ENCODE measurements around the gene B3GNT9. TPM values are rescaled to one million over a fixed set of nuclear protein-coding genes. Genes with fewer than 3 reads are reported as not detected.
A peak's percentile ranks its signal among the peaks of the same experiment; 100 is the strongest.

The B3GNT9 gene
- total RNA-seq, 1 experiment from 2014 or later, result 11.5 TPM

DNA sequence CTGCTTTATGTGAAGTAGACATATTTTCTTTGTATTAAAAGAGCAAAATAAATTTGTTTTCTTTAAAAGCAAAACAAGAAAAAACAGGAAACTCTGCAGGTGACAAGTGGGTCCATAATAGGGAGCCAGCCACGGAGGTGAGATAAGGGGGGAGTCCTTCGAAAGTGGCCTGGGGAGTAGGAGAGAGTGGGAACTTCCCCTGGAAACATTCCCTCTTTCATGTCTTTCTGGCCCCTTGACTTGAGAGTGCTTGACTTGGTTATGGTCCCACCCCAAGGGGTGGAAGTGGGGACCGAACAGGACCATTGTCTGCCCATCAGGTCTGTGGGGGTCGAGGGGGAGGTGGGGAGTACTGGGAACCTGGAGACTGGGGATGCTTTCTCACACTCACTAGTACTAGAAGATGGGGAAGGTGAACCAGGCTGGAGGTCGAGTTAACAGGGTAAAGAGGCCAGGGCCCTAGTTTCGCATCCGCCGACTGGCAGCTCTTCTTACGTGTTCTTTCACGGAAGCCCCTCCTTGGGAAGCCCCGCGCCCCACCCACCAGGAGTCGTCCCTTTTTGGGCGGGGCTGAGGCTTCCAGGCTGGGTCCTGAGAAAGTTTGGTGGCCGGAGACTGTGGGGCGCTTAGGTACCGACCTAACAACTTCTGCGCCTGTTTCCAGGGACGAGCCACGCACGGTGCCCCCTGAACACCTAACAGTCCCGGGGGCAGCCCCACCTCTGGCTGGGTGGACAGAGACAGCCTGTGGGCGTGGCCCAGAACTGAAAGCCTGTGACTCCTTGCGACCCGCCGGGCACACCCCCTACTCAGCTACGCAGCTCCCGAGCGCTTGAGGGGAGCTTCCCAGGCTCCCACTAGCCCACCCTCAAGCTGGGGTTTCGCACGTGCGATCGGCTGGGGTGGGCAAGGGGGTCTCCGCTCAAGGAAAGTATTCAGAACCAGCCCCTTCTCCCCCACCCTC is 8.1 kb upstream of the B3GNT9 start:
- TSS peak; percentile 25 for BruUV-seq (replicated peaks)

DNA sequence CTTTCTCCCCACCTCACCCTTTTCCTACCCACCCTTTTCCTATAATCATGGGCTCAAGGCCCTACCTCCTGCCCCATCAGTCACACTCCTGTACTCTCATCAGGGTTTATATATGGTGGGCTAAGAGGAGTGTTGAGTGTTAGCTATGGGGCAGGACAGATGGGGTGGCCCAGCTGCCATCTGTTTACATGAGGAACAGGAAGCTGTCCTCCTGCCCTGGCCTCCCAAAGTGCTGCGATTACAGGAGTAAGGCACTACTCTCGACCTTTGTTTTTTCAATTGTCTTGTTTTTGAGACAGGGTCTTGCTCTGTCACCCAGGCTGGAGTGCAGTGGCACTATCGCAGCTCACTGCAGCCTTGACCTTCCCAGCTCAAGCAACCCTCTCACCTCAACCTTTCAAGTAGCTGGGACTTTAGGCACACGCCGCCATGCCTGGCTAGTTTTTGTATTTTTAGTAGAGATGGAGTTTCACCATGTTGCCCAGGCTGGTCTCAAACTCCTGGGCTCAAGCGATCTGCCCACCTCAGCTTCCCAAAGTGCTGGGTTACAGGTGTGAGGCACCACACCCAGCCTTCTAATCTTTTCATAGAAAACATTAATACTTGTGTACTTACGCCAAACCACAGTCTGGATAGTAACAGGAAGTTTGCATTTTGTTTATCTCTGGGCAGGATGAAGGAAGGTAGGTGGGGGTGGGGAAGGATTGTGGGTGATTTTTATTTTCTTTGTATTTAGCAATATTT is 7.3 kb upstream of the B3GNT9 start:
- CTCF ChIA-PET, result interaction anchor here (0.5 to 0.9 kb wide), 2 partner anchors 12 to 265 kb away, joined by 3 to 4 read pairs; partner anchors contain the start of gene NOL3
- Histone ChIP-seq H3K9me3 (ENCODE audit: low read depth, low read length, poor library complexity, severe bottlenecking) (no peaks in the 10 kb centered on the region), H3K27ac (ENCODE audit: low read depth, low read length, poor library complexity, severe bottlenecking) (no peak overlapping the region), H3K4me3 (ENCODE audit: low read depth, low read length, poor library complexity, severe bottlenecking) (no peak overlapping the region), H3K4me1 (ENCODE audit: insufficient read depth, low read length, poor library complexity, severe bottlenecking) (peaks cover 7% of the 10 kb centered on the region), H3K27me3 (replicated peaks; ENCODE audit: insufficient read depth, low read depth, low read length, poor library complexity) (no peaks in the 10 kb centered on the region), H3K36me3 (ENCODE audit: insufficient read depth, low read length, poor library complexity, severe bottlenecking) (no peaks in the 10 kb centered on the region)
- intact Hi-C loops (cut with micrococcal nuclease; ENCODE audit: unreplicated experiment), result loop anchor here (10.0 kb wide), 1 partner anchor 263 kb away; no protein-coding TSS in a partner anchor
- BruUV-seq (replicated peaks), result no TSS peak
- TF ChIP-seq EZH2 (IDR thresholded peaks at IDR 0.05; ENCODE audit: borderline replicate concordance, low read depth, low read length, poor library complexity, severe bottlenecking), result no peak
- TF ChIP-seq, protein P1, sequence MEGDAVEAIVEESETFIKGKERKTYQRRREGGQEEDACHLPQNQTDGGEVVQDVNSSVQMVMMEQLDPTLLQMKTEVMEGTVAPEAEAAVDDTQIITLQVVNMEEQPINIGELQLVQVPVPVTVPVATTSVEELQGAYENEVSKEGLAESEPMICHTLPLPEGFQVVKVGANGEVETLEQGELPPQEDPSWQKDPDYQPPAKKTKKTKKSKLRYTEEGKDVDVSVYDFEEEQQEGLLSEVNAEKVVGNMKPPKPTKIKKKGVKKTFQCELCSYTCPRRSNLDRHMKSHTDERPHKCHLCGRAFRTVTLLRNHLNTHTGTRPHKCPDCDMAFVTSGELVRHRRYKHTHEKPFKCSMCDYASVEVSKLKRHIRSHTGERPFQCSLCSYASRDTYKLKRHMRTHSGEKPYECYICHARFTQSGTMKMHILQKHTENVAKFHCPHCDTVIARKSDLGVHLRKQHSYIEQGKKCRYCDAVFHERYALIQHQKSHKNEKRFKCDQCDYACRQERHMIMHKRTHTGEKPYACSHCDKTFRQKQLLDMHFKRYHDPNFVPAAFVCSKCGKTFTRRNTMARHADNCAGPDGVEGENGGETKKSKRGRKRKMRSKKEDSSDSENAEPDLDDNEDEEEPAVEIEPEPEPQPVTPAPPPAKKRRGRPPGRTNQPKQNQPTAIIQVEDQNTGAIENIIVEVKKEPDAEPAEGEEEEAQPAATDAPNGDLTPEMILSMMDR (conservative IDR thresholded peaks at IDR 0.05; ENCODE audit: low read depth, low read length), result no peak
- no peak for DNase-seq (ENCODE audit: low spot score)
- POLR2A ChIA-PET (ENCODE audit: low non-redundant PET), result no interaction called here

More for the DNA sequence above, 8.1 kb upstream of the B3GNT9 start:
- peak overlapping the region; percentile 88 for H3K4me3 ChIP-seq (ENCODE audit: low read depth, low read length, poor library complexity, severe bottlenecking)
- POLR2A ChIA-PET (ENCODE audit: low non-redundant PET), result no interaction called here
- H3K27ac ChIP-seq (ENCODE audit: low read depth, low read length, poor library complexity, severe bottlenecking), result peak overlapping the region; percentile 60
- intact Hi-C loops (cut with micrococcal nuclease; ENCODE audit: unreplicated experiment), result loop anchor here (10.0 kb wide), 1 partner anchor 264 kb away; no protein-coding TSS in a partner anchor
- TF ChIP-seq, protein P1 (conservative IDR thresholded peaks at IDR 0.05; ENCODE audit: low read depth, low read length), result no peak
- TF ChIP-seq EZH2 (IDR thresholded peaks at IDR 0.05; ENCODE audit: borderline replicate concordance, low read depth, low read length, poor library complexity, severe bottlenecking), result no peak
- CTCF ChIA-PET, result interaction anchor here (0.9 to 2.8 kb wide), 2 partner anchors 11 to 141 kb away, joined by 3 to 8 read pairs; partner anchors contain the start of gene NOL3
- H3K4me1 ChIP-seq (ENCODE audit: insufficient read depth, low read length, poor library complexity, severe bottlenecking), result peaks cover 7% of the 10 kb centered on the region
- H3K9me3 ChIP-seq (ENCODE audit: low read depth, low read length, poor library complexity, severe bottlenecking), result no peaks in the 10 kb centered on the region
- peak; percentile 75 for DNase-seq (ENCODE audit: low spot score)
- no peaks in the 10 kb centered on the region for H3K36me3 ChIP-seq (ENCODE audit: insufficient read depth, low read length, poor library complexity, severe bottlenecking)
- no peaks in the 10 kb centered on the region for H3K27me3 ChIP-seq (replicated peaks; ENCODE audit: insufficient read depth, low read depth, low read length, poor library complexity)

DNA sequence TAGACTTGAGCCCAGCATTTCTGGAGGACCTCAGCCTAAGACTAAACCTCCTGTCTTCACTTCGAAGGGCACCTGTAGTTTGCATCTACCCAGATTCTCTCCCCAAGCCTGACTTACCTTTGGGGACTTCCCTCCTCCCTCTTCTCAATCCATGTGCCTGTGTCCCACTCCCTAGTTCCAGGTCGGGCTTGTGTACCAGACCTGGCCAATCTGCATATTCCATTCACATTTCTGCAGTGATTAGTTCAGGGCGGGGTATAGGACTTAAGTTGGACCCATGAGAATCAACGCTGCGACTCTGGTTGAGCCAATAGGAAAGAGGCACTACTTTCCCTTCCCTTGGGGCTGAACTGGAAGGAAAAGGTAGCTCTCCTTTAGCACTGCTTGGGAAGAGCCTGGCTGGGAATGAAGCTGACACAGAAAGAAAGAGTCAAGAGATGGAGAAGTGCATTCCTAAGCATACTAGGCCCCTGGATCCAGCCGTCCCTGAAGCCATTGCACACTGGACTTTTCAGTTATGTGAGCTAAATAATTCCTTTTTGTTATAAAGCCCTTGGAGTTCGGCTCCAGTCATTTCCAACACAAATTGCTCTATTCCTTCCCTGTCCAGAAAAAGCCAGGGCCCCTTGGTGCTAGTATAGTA is 6.4 kb upstream of the B3GNT9 start:
- BruUV-seq (replicated peaks), result no TSS peak
- intact Hi-C loops (cut with micrococcal nuclease; ENCODE audit: unreplicated experiment), result loop anchor here (10.0 kb wide), 1 partner anchor 262 kb away; no protein-coding TSS in a partner anchor
- CTCF ChIA-PET, result interaction anchor here (0.5 kb wide), 1 partner anchor 264 kb away, joined by 4 read pairs; no protein-coding TSS in a partner anchor
- Histone ChIP-seq H3K27ac (ENCODE audit: low read depth, low read length, poor library complexity, severe bottlenecking) (no peak overlapping the region), H3K4me3 (ENCODE audit: low read depth, low read length, poor library complexity, severe bottlenecking) (no peak overlapping the region), H3K4me1 (ENCODE audit: insufficient read depth, low read length, poor library complexity, severe bottlenecking) (peaks cover 7% of the 10 kb centered on the region), H3K27me3 (replicated peaks; ENCODE audit: insufficient read depth, low read depth, low read length, poor library complexity) (no peaks in the 10 kb centered on the region), H3K36me3 (ENCODE audit: insufficient read depth, low read length, poor library complexity, severe bottlenecking) (no peaks in the 10 kb centered on the region), H3K9me3 (ENCODE audit: low read depth, low read length, poor library complexity, severe bottlenecking) (no peaks in the 10 kb centered on the region)
- POLR2A ChIA-PET (ENCODE audit: low non-redundant PET), result no interaction called here
- no peak for DNase-seq (ENCODE audit: low spot score)
- TF ChIP-seq, protein P1 (conservative IDR thresholded peaks at IDR 0.05; ENCODE audit: low read depth, low read length), result no peak
- no peak for TF ChIP-seq EZH2 (IDR thresholded peaks at IDR 0.05; ENCODE audit: borderline replicate concordance, low read depth, low read length, poor library complexity, severe bottlenecking)

Data from A673 (cell line).